SK-N-SH (cell line): ENCODE measurements around the gene JMJD1C. TPM values are rescaled to one million over a fixed set of nuclear protein-coding genes. Genes with fewer than 3 reads are reported as not detected.

Experiments used
- CTCF ChIA-PET: fragments of 300-600, 350-600 bp; formaldehyde crosslinking; extraction: SDS; loops from one replicate; lab custom pipeline; 2021; lab: Yijun Ruan, JAX
- POLR2A ChIA-PET: fragments of 350-600 bp; sonication (Branson Sonifier 250); formaldehyde crosslinking; extraction: SDS; loops from one replicate; lab custom pipeline; 2020; ENCODE audit warnings: antibody characterized with exemption, inconsistent platforms; lab: Yijun Ruan, JAX
- DNase-seq: peaks from one replicate; pipeline ENCODE4 v3.0.0; 2012
- H2AFZ ChIP-seq: fragments of 200-600 bp; sonication (generic); 2 replicates; pipeline ENCODE4 v1.8.1; 2016; ENCODE audit warnings: antibody characterized with exemption, mild to moderate bottlenecking, low read depth
- H3F3A ChIP-seq: fragments of 200-600 bp; sonication (generic); replicated peaks from 2 replicates; pipeline ENCODE3; 2016; ENCODE audit warnings: antibody characterized with exemption, mild to moderate bottlenecking; ENCODE audit not compliant: insufficient read depth
- H3K27ac ChIP-seq, 2 experiments: fragments of 200-500 bp in 1 of 2; fragments of 200-600 bp in 1 of 2; sonication (Bioruptor generic) in 1 of 2; sonication (generic), shearing (Covaris generic) in 1 of 2; 2 replicates each; pipeline versions ENCODE4 v1.5.1 to v1.6.1; 2014 to 2016; ENCODE audit warnings: low read depth in 2 of 2, inconsistent platforms in 1 of 2, low read length in 1 of 2, mild to moderate bottlenecking in 1 of 2, mixed read lengths in 1 of 2
- H3K27me3 ChIP-seq: fragments of 200-600 bp; sonication (generic), shearing (Covaris generic); 2 replicates; pipeline ENCODE4 v1.6.1; 2016; ENCODE audit warnings: mixed run types; ENCODE audit not compliant: insufficient read depth
- H3K36me3 ChIP-seq, 2 experiments: fragments of 200-500 bp in 1 of 2; fragments of 200-600 bp in 1 of 2; sonication (Bioruptor generic) in 1 of 2; sonication (generic) in 1 of 2; replicated peaks in 1 of 2; 2 replicates each; pipeline versions ENCODE3 to v1.5.1; 2014 to 2016; ENCODE audit warnings: low read length in 1 of 2, mild to moderate bottlenecking in 1 of 2; ENCODE audit not compliant: insufficient read depth in 2 of 2, control insufficient read depth in 1 of 2
- H3K4me1 ChIP-seq, 2 experiments: fragments of 200-500 bp in 1 of 2; fragments of 200-600 bp in 1 of 2; sonication (Bioruptor generic) in 1 of 2; sonication (generic), shearing (Covaris generic) in 1 of 2; 2 replicates each; pipeline versions ENCODE4 v1.5.1 to v1.6.1; 2014 to 2016; ENCODE audit warnings: low read depth in 1 of 2, low read length in 1 of 2, mixed run types in 1 of 2; ENCODE audit not compliant: insufficient read depth in 2 of 2, control insufficient read depth in 1 of 2
- H3K4me2 ChIP-seq: fragments of 200-600 bp; sonication (generic), shearing (Covaris generic); 2 replicates; pipeline ENCODE4 v1.6.1; 2017; ENCODE audit warnings: mixed run types
- H3K4me3 ChIP-seq, 2 experiments: fragments of 200-500 bp in 1 of 2; fragments of 200-600 bp in 1 of 2; sonication (Bioruptor generic) in 1 of 2; sonication (generic), shearing (Covaris generic) in 1 of 2; 2 replicates each; pipeline versions ENCODE4 v1.5.1 to v1.8.1; 2014 to 2016; ENCODE audit warnings: low read depth in 2 of 2, inconsistent platforms in 1 of 2, low read length in 1 of 2, mild to moderate bottlenecking in 1 of 2, mixed read lengths in 1 of 2, moderate library complexity in 1 of 2
- H3K79me2 ChIP-seq: fragments of 200-600 bp; sonication (generic); 2 replicates; pipeline ENCODE4 v1.8.1; 2017; ENCODE audit warnings: mild to moderate bottlenecking; ENCODE audit not compliant: insufficient read depth
- H3K9ac ChIP-seq: fragments of 200-600 bp; sonication (generic); 2 replicates; pipeline ENCODE4 v1.6.1; 2017; ENCODE audit warnings: mixed run types
- H3K9me2 ChIP-seq: fragments of 200-600 bp; sonication (generic); 2 replicates; pipeline ENCODE4 v1.6.1; 2017; ENCODE audit warnings: mixed run types
- H3K9me3 ChIP-seq: fragments of 200-600 bp; sonication (generic); 2 replicates; pipeline ENCODE4 v1.6.1; 2017; ENCODE audit warnings: mixed run types, mild to moderate bottlenecking, moderate library complexity
- H4K20me1 ChIP-seq: fragments of 200-600 bp; sonication (generic); 2 replicates; pipeline ENCODE4 v1.6.1; 2017; ENCODE audit warnings: mild to moderate bottlenecking, mixed run types; ENCODE audit not compliant: insufficient read depth
- CHD2 ChIP-seq: fragments of 150-350 bp; IDR thresholded peaks from 2 replicates; pipeline ENCODE4 v1.6.1; 2018; ENCODE audit warnings: low read length; ENCODE audit not compliant: partially characterized antibody
- MEF2A ChIP-seq: IDR thresholded peaks from 2 replicates; pipeline ENCODE4 v1.4.0; 2012; ENCODE audit warnings: low read depth, borderline replicate concordance
- NFIC ChIP-seq: IDR thresholded peaks from 2 replicates; pipeline ENCODE4 v1.4.0; 2012; ENCODE audit warnings: borderline replicate concordance
- NRF1 ChIP-seq: IDR thresholded peaks from 2 replicates; pipeline ENCODE4 v1.6.1; 2012; ENCODE audit warnings: low read depth, mild to moderate bottlenecking, low read length
- PBX3 ChIP-seq: IDR thresholded peaks from 2 replicates; pipeline ENCODE4; 2012
- POLR2AphosphoS5 ChIP-seq: IDR thresholded peaks from 2 replicates; pipeline ENCODE4 v1.6.1; 2012; ENCODE audit warnings: low read depth, low read length
- RFX5 ChIP-seq: IDR thresholded peaks from 2 replicates; pipeline ENCODE4 v1.6.1; 2012; ENCODE audit warnings: mild to moderate bottlenecking, improper control_type of control experiment, low read length
- SIN3A ChIP-seq: IDR thresholded peaks from 2 replicates; pipeline ENCODE4 v1.6.1; 2012; ENCODE audit warnings: low read depth, mild to moderate bottlenecking, low read length, moderate library complexity, borderline replicate concordance
- SMC3 ChIP-seq: IDR thresholded peaks from 2 replicates; pipeline ENCODE4 v1.6.1; 2012; ENCODE audit warnings: low read depth, low read length, improper control_type of control experiment
- TCF12 ChIP-seq: IDR thresholded peaks from 2 replicates; pipeline ENCODE4 v1.4.0; 2012
- USF2 ChIP-seq: fragments of 150-350 bp; IDR thresholded peaks from 2 replicates; pipeline ENCODE4 v1.6.1; 2017; ENCODE audit warnings: antibody characterized with exemption, low read length, low read depth, borderline replicate concordance
- WGBS: methylation state at CpG from one replicate; pipeline ENCODE4 v1.1.6; 2017; ENCODE audit warnings: low lambda C conversion rate; 5-methylcytosine and 5-hydroxymethylcytosine counted together
- polyA plus RNA-seq, 3 experiments: library from polyadenylated mRNA; depleted of rRNA; stranded (reverse); fragments of >200 nt; gene quantifications; 2 replicates each; pipeline ENCODE4 v1.2.3, GENCODE V29; 2012
- TF ChIP-seq, protein P1 (sequence below): fragments of 150-350 bp; IDR thresholded peaks from 2 replicates; pipeline ENCODE4 v1.6.1; 2016; ENCODE audit warnings: mild to moderate bottlenecking, low read depth, low read length

The JMJD1C gene
- polyA plus RNA-seq, 1 of the 3 experiments (the other 2 are of a cell fraction) = 11.7 TPM

- H3K27me3 ChIP-seq = no peaks in the 10 kb centered on the region
- H3K4me2 ChIP-seq = no peak overlapping the region
- H2AFZ ChIP-seq = no peak overlapping the region
- no peak overlapping the region for H3K27ac ChIP-seq
- peaks cover 73% of the 10 kb centered on the region for H3K79me2 ChIP-seq
- H3F3A ChIP-seq = peaks cover 8% of the 10 kb centered on the region
- no peak overlapping the region for H3K4me3 ChIP-seq
- TF ChIP-seq PBX3 (no peak), MEF2A (no peak), POLR2AphosphoS5 (no peak), NRF1 (no peak), USF2 (no peak), NFIC (no peak), TCF12 (no peak), SMC3 (no peak)
- TF ChIP-seq, protein P1, sequence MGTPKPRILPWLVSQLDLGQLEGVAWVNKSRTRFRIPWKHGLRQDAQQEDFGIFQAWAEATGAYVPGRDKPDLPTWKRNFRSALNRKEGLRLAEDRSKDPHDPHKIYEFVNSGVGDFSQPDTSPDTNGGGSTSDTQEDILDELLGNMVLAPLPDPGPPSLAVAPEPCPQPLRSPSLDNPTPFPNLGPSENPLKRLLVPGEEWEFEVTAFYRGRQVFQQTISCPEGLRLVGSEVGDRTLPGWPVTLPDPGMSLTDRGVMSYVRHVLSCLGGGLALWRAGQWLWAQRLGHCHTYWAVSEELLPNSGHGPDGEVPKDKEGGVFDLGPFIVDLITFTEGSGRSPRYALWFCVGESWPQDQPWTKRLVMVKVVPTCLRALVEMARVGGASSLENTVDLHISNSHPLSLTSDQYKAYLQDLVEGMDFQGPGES = no peak
- TF ChIP-seq, all 33 proteins: peak for 0
- Histone ChIP-seq H3K4me1 (peaks cover 0 to 7% of the 10 kb centered on the region in 2 experiments; a peak in 1 of 4 replicates), H4K20me1 (peaks cover 7% of the 10 kb centered on the region; the same call in 1 of the 2 replicates), H3K9me2 (no peaks in the 10 kb centered on the region; the same call in 1 of the 2 replicates), H3K9me3 (no peaks in the 10 kb centered on the region), H3K36me3 (peaks cover 0 to 28% of the 10 kb centered on the region in 2 experiments), H3K9ac (no peak overlapping the region)
- ChIA-PET POLR2A (no interaction called here), CTCF (interaction anchor here (0.9 kb wide), 1 partner anchor 159 kb away, joined by 3 read pairs; no protein-coding TSS in a partner anchor)
- 89% methylated on average over 4 of the region's 4 CpGs for WGBS
- DNase-seq = no peak
These were observed 89.0 kb downstream of the JMJD1C start for GRCh38 chr10:63376560-63377304.

DNA sequence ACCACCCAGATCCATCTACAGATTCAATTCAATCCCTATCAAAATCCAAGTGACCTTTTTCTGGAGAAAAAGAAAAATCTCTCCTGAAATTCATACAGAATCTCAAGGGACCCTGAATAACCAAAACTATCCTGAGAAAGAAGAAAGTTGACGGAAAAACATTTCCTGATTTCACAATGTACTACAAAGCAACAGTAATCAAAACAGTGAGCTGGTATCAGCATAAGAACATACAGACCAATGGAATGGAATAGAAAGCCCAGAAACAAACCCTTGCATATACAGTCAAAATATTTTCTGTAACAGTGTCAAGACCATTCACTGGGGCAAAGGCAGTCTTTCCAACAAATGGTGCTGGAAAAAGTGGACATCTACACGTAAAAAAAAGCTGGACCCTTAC, 89.9 kb downstream of the JMJD1C start:
- TF ChIP-seq, protein P1 = no peak
- TF ChIP-seq CHD2 (no peak), SIN3A (no peak), RFX5 (no peak)
- Histone ChIP-seq H3F3A (peaks cover 8% of the 10 kb centered on the region), H3K9me2 (no peaks in the 10 kb centered on the region; the same call in 1 of the 2 replicates), H3K9ac (no peak overlapping the region), H3K4me2 (no peak overlapping the region), H3K4me1 (peaks cover 0 to 7% of the 10 kb centered on the region in 2 experiments; a peak in 1 of 4 replicates), H3K9me3 (no peaks in the 10 kb centered on the region), H3K27me3 (no peaks in the 10 kb centered on the region), H3K79me2 (peaks cover 72% of the 10 kb centered on the region), H4K20me1 (no peaks in the 10 kb centered on the region), H3K4me3 (no peak overlapping the region), H3K36me3 (peaks cover 0 to 28% of the 10 kb centered on the region in 2 experiments), H3K27ac (no peak overlapping the region), H2AFZ (no peak overlapping the region)
- no peak for DNase-seq
- WGBS = 97% methylated on average over 2 of the region's 2 CpGs
- POLR2A ChIA-PET = no interaction called here
- CTCF ChIA-PET = interaction anchor here (0.9 kb wide), 1 partner anchor 159 kb away, joined by 3 read pairs; no protein-coding TSS in a partner anchor
